ENCODE results near the gene HMCN1.

DNA sequence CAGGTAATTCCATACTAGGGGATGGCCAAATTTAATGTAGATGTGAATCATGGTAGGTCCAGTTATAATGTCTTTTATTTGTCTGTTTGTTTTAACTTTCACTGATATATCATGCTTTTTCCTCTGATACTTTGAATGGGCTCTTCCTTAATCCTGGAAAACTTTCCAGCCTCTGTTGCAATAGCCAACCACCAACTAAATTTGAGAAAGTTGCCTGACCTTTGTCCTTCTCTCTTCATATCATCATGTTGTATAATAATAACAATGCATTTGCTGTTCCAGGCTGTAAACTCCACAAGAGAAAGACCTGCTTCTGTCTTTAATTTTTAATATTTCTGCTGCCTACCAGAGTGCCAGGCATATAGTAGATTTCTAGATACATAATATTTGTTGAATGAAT is 146.1 kb downstream of the HMCN1 start:
- no peak for TF ChIP-seq CTCF (IDR thresholded peaks at IDR 0.05)
- TF ChIP-seq ZFX (IDR thresholded peaks at IDR 0.05; ENCODE audit: borderline replicate concordance): no peak

Measured in 22Rv1 (cell line).